AG10803 (cell line): Measurements from ENCODE around the gene SH2D1A.

Experiments used
- DNase-seq: peaks from one replicate; pipeline ENCODE4 v3.0.0; 2010; ENCODE audit warnings: low read depth
- H3K4me3 ChIP-seq: 2 replicates; pipeline ENCODE4 v1.5.1; 2011; ENCODE audit warnings: mild to moderate bottlenecking, low read length, control low read depth
- TF ChIP-seq, protein P1 (sequence below): conservative IDR thresholded peaks from 2 replicates; pipeline ENCODE4 v1.5.1; 2011; ENCODE audit warnings: mild to moderate bottlenecking, low read length, control low read depth, inconsistent platforms

SH2D1A gene

DNA sequence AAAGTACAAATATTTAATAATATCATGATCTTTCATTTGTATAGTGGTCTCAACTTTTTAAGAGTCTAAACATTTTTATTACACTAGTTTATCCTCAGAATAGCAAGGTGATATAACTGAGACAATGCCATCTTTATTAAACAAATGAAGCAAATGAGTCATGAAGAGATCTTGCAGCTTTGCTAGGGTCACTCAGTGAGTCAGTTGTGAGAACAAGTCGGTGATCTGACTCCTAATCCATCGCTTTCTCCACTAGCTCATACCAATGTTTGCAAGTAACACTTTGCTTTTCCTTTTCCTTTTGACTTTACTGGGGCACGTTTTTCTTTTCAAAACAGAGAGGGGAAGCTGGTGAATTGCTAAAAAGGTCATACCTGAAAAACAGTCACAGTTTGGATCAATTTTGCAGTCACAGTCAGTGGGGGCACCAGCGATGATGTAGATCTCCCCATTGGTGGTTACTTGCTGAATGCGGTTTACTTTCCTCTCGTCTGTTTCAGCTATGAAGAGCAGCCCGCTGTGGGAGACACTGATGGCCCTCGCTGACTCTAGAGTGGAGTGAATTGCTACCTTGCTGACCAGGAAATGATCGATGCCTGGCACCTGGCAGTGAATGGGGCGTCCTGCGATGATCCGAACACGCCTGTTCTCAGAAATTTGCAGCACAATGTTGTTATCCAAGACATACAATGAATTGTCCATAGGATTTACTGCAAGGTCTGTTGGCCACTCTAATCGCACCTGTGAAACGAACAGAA, 75.7 kb downstream of the SH2D1A start:
- no peak overlapping the region for H3K4me3 ChIP-seq
- TF ChIP-seq, protein P1, sequence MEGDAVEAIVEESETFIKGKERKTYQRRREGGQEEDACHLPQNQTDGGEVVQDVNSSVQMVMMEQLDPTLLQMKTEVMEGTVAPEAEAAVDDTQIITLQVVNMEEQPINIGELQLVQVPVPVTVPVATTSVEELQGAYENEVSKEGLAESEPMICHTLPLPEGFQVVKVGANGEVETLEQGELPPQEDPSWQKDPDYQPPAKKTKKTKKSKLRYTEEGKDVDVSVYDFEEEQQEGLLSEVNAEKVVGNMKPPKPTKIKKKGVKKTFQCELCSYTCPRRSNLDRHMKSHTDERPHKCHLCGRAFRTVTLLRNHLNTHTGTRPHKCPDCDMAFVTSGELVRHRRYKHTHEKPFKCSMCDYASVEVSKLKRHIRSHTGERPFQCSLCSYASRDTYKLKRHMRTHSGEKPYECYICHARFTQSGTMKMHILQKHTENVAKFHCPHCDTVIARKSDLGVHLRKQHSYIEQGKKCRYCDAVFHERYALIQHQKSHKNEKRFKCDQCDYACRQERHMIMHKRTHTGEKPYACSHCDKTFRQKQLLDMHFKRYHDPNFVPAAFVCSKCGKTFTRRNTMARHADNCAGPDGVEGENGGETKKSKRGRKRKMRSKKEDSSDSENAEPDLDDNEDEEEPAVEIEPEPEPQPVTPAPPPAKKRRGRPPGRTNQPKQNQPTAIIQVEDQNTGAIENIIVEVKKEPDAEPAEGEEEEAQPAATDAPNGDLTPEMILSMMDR = no peak
- no peak for DNase-seq
